Mucosa of rectum (tissue), 2 donors: ENCODE data around the gene NTN1.
A peak's percentile ranks its signal among the peaks of the same experiment; 100 is the strongest.
"Not testable (repeated sequence)": the region's sequence is repeated elsewhere in the genome, so short reads cannot be mapped to it uniquely, and the experiment has no call there.

Experiments
- H3K27ac ChIP-seq, 2 donors: one replicate each; pipeline ENCODE4 v1.7.0; 2013; ENCODE audit warnings: inconsistent platforms in 2 of 2, low read depth in 2 of 2, low read length in 2 of 2
- H3K27me3 ChIP-seq, 2 donors: one replicate each; pipeline ENCODE4 v1.7.0; 2013; ENCODE audit warnings: low read length in 2 of 2; ENCODE audit not compliant: control insufficient read depth in 2 of 2, insufficient read depth in 2 of 2
- H3K36me3 ChIP-seq, 2 donors: one replicate each; pipeline ENCODE4 v1.7.0; 2013; ENCODE audit warnings: low read length in 2 of 2; ENCODE audit not compliant: control insufficient read depth in 2 of 2, insufficient read depth in 2 of 2
- H3K4me1 ChIP-seq, 2 donors: one replicate each; pipeline ENCODE4 v1.7.0; 2013; ENCODE audit warnings: low read length in 2 of 2, mild to moderate bottlenecking in 1 of 2; ENCODE audit not compliant: control insufficient read depth in 2 of 2, insufficient read depth in 2 of 2
- H3K4me3 ChIP-seq, 2 donors: one replicate each; pipeline ENCODE4 v1.7.0; 2013; ENCODE audit warnings: low read length in 2 of 2
- H3K9ac ChIP-seq, 2 donors: one replicate each; pipeline ENCODE4 v1.7.0; 2013; ENCODE audit warnings: low read length in 2 of 2, low read depth in 1 of 2, mild to moderate bottlenecking in 1 of 2
- H3K9me3 ChIP-seq, 2 donors: one replicate each; pipeline ENCODE4 v1.7.0; 2013; ENCODE audit warnings: low read length in 2 of 2; ENCODE audit not compliant: control insufficient read depth in 2 of 2
- donor health status: healthy.
- donor health status: Normal muscosa, but diverticular disease.

NTN1 gene

GRCh38 chr17:9104370-9105041 is 83.2 kb downstream of the NTN1 start:
- H3K9me3 ChIP-seq = no peaks in the 10 kb centered on the region
- H3K4me1 ChIP-seq = no peaks in the 10 kb centered on the region
- H3K27me3 ChIP-seq = no peaks in the 10 kb centered on the region
- no peak overlapping the region for H3K27ac ChIP-seq
- no peaks in the 10 kb centered on the region for H3K36me3 ChIP-seq
- no peak overlapping the region for H3K9ac ChIP-seq
- no peak overlapping the region for H3K4me3 ChIP-seq

- Histone ChIP-seq H3K27me3 (no peaks in the 10 kb centered on the region), H3K9me3 (no peaks in the 10 kb centered on the region), H3K36me3 (no peaks in the 10 kb centered on the region), H3K4me1 (no peaks in the 10 kb centered on the region), H3K27ac (no peak overlapping the region), H3K9ac (no peak overlapping the region), H3K4me3 (no peak overlapping the region)
Observed at GRCh38 chr17:9105068-9105868, 84.0 kb downstream of the NTN1 start.

- not testable (repeated sequence) for H3K27ac ChIP-seq, H3K4me1 ChIP-seq, H3K27me3 ChIP-seq, H3K9me3 ChIP-seq, H3K36me3 ChIP-seq, H3K4me3 ChIP-seq, H3K9ac ChIP-seq
Observed at GRCh38 chr17:9106278-9106677, 85.0 kb downstream of the NTN1 start.

- no peak overlapping the region for H3K27ac ChIP-seq
- no peak overlapping the region for H3K4me3 ChIP-seq
- H3K36me3 ChIP-seq = no peaks in the 10 kb centered on the region
- H3K9ac ChIP-seq = no peak overlapping the region
- no peaks in the 10 kb centered on the region for H3K9me3 ChIP-seq
- no peaks in the 10 kb centered on the region for H3K27me3 ChIP-seq
- no peaks in the 10 kb centered on the region for H3K4me1 ChIP-seq
Observed at GRCh38 chr17:9107527-9107926, 86.2 kb downstream of the NTN1 start.

- H3K4me1 ChIP-seq = no peaks in the 10 kb centered on the region
- H3K4me3 ChIP-seq = no peak overlapping the region
- H3K27me3 ChIP-seq = no peaks in the 10 kb centered on the region
- no peaks in the 10 kb centered on the region for H3K36me3 ChIP-seq
- H3K9me3 ChIP-seq = no peaks in the 10 kb centered on the region
- no peak overlapping the region for H3K27ac ChIP-seq
- no peak overlapping the region for H3K9ac ChIP-seq
Observed at GRCh38 chr17:9108146-9108545, 86.8 kb downstream of the NTN1 start.

- Histone ChIP-seq H3K27ac (no peak overlapping the region), H3K9me3 (no peaks in the 10 kb centered on the region), H3K9ac (no peak overlapping the region), H3K27me3 (no peaks in the 10 kb centered on the region), H3K4me3 (no peak overlapping the region), H3K4me1 (peaks cover 0 to 1% of the 10 kb centered on the region in 2 donors), H3K36me3 (no peaks in the 10 kb centered on the region)
Observed at GRCh38 chr17:9109933-9110332, 88.6 kb downstream of the NTN1 start.

- H3K9ac ChIP-seq = no peak overlapping the region
- H3K27me3 ChIP-seq = peaks cover 0 to 2% of the 10 kb centered on the region in 2 donors
- H3K9me3 ChIP-seq = no peaks in the 10 kb centered on the region
- no peak overlapping the region for H3K27ac ChIP-seq
- H3K4me3 ChIP-seq = no peak overlapping the region
- H3K4me1 ChIP-seq = peaks cover 4% of the 10 kb centered on the region in 2 donors
- H3K36me3 ChIP-seq = no peaks in the 10 kb centered on the region
Observed at GRCh38 chr17:9110501-9110900, 89.2 kb downstream of the NTN1 start.

GRCh38 chr17:9115214-9116191 is 94.2 kb downstream of the NTN1 start:
- Histone ChIP-seq H3K36me3 (no peaks in the 10 kb centered on the region), H3K9me3 (no peaks in the 10 kb centered on the region), H3K27ac (peak overlapping the region; percentile 70 to 82), H3K4me1 (peaks cover 4 to 8% of the 10 kb centered on the region in 2 donors), H3K4me3 (peak overlapping the region; percentile 46 to 50), H3K9ac (peak overlapping the region; percentile 14 to 74), H3K27me3 (peaks cover 0 to 5% of the 10 kb centered on the region in 2 donors)

GRCh38 chr17:9116311-9116835 is 95.1 kb downstream of the NTN1 start:
- H3K9ac ChIP-seq = no peak overlapping the region
- no peaks in the 10 kb centered on the region for H3K9me3 ChIP-seq
- peaks cover 4 to 8% of the 10 kb centered on the region in 2 donors for H3K4me1 ChIP-seq
- H3K27me3 ChIP-seq = peaks cover 0 to 5% of the 10 kb centered on the region in 2 donors
- H3K36me3 ChIP-seq = no peaks in the 10 kb centered on the region
- no peak overlapping the region for H3K4me3 ChIP-seq
- H3K27ac ChIP-seq = peak overlapping the region; percentile 9 to 23
